ENCODE results near the gene VSTM2L.

DNA sequence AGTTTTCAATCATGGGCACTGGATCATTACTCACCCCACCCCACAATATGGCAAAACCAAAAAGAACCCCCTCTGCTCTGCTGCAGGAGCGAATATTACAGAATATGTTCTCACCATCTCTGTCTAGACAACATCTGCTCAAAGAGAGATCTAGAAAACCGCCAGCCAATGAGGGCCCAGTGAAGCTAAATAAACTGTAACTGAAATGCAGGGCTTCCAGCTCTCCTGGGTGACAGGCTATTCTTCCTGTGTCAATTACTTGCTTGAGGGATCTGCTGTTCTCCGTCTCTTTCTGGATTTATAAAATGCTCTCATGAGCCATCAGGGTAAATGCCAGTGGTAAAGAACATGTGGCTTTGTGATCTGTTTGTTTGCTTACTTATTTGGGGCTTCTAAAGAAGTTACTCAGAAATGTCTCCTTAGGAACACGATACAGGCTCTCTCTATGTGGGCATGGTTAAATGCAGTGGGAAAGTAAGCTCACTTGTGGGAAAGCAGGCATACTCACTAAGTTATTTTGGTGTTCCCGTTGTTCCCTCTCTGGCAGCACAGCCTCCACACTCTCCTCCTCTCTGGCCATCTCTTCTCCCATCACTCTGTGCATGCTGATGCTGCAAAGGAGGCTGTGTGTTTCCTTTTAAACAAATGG is 85.5 kb downstream of the VSTM2L start:
- TF ChIP-seq, protein P1, sequence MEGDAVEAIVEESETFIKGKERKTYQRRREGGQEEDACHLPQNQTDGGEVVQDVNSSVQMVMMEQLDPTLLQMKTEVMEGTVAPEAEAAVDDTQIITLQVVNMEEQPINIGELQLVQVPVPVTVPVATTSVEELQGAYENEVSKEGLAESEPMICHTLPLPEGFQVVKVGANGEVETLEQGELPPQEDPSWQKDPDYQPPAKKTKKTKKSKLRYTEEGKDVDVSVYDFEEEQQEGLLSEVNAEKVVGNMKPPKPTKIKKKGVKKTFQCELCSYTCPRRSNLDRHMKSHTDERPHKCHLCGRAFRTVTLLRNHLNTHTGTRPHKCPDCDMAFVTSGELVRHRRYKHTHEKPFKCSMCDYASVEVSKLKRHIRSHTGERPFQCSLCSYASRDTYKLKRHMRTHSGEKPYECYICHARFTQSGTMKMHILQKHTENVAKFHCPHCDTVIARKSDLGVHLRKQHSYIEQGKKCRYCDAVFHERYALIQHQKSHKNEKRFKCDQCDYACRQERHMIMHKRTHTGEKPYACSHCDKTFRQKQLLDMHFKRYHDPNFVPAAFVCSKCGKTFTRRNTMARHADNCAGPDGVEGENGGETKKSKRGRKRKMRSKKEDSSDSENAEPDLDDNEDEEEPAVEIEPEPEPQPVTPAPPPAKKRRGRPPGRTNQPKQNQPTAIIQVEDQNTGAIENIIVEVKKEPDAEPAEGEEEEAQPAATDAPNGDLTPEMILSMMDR (IDR thresholded peaks at IDR 0.05; ENCODE audit: borderline replicate concordance, extremely low read depth, low read length, poor library complexity, severe bottlenecking): no peak
- no peak for TF ChIP-seq EZH2 (IDR thresholded peaks at IDR 0.05; ENCODE audit: borderline replicate concordance, low read depth, low read length, severe bottlenecking)

Measured in DND-41 (cell line).